HEK293T (cell line): ENCODE data around the gene C13orf42.

Experiments used
- ARNT ChIP-seq: fragments of 450-650 bp; IDR thresholded peaks from 2 replicates; pipeline ENCODE4 v1.6.1; 2017; ENCODE audit warnings: mild to moderate bottlenecking
- BHLHE40 ChIP-seq: fragments of 450-650 bp; IDR thresholded peaks from 2 replicates; pipeline ENCODE4 v1.6.1; 2016; ENCODE audit warnings: mild to moderate bottlenecking, moderate library complexity, borderline replicate concordance
- ELF4 ChIP-seq: fragments of 450-650 bp; IDR thresholded peaks from 2 replicates; pipeline ENCODE4 v1.6.1; 2017; ENCODE audit warnings: antibody characterized with exemption
- FOXA1 ChIP-seq: fragments of 450-650 bp; IDR thresholded peaks from 2 replicates; pipeline ENCODE4 v1.6.1; 2016; ENCODE audit warnings: mild to moderate bottlenecking
- FOXK2 ChIP-seq: fragments of 450-650 bp; IDR thresholded peaks from 2 replicates; pipeline ENCODE4 v1.6.1; 2016; ENCODE audit warnings: mild to moderate bottlenecking
- FOXM1 ChIP-seq: fragments of 450-650 bp; IDR thresholded peaks from 2 replicates; pipeline ENCODE4 v1.6.1; 2017; ENCODE audit warnings: mild to moderate bottlenecking, borderline replicate concordance
- HDGF ChIP-seq: fragments of 450-650 bp; IDR thresholded peaks from 2 replicates; pipeline ENCODE4 v1.6.1; 2017; ENCODE audit warnings: antibody characterized with exemption, borderline replicate concordance
- SP1 ChIP-seq: fragments of 450-650 bp; IDR thresholded peaks from 2 replicates; pipeline ENCODE4 v1.6.1; 2017
- SUZ12 ChIP-seq: fragments of 450-650 bp; IDR thresholded peaks from 2 replicates; pipeline ENCODE4 v1.6.1; 2016; ENCODE audit warnings: mild to moderate bottlenecking

DNA sequence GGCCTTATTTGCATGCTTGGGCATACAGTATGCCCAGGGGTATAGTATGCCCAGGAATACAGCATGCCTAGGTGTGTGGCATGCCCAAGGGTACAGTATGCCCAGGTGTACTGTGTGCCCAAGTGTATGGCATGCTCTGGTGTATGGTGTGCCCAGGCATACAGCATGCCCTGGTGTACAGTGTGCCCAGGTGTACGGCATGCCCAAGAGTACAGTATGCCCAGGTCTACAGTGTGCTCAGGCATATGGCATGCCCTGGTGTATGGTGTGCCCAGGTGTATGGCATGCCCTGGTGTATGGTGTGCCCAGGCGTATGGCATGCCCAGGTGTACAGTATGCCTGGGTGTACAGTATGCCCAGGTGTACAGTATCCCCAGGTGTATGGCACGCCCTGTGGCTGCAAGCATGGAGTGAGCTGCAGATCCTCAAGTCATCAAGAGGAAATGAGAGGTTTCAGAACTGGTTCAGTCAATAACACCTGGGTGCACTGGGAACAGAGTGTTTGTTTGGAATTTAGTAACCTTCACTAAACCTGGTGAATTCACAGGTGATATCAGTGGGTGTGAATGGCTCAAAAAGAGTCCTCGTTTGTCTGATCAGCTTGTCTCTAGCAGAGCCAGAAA lies 7.8 kb upstream of the C13orf42 start:
- TF ChIP-seq SP1 = no peak
- TF ChIP-seq FOXK2 = no peak
- TF ChIP-seq FOXM1 = no peak
- TF ChIP-seq BHLHE40 = no peak
- no peak for TF ChIP-seq HDGF
- TF ChIP-seq ELF4 = no peak
- TF ChIP-seq FOXA1 = no peak
- TF ChIP-seq ARNT = no peak
- no peak for TF ChIP-seq SUZ12
